ENCODE measurements around the gene DNMBP. TPM values are rescaled to one million over a fixed set of nuclear protein-coding genes. Genes with fewer than 3 reads are reported as not detected.

The DNMBP gene
- total and polyA plus RNA-seq, 2 donors (not counting 3 experiments of a cell fraction or from before 2014, with no cell fraction given): 32.0 to 53.4 TPM

DNA sequence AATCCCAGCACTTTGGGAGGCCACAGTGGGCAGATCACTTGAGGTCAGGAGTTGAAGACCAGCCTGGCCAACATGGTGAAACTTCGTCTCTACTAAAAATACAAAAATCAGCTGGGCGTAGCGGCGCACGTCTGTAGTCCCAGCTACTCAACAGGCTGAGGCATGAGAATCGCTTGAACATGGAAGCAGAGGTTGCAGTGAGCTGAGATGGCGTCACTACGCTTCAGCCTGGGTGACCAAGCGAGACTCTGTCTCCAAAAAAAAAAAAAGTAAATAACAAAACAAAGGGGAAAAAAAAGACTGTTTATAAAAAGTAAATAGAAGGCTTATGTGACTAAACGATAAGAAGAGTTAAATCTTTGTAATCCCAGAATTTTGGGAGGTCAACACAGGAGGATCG, 15.0 kb upstream of the DNMBP start:
- Histone ChIP-seq H3K9me1 (replicated peaks; ENCODE audit: control insufficient read depth, extremely low read depth, insufficient read depth, low read length) (no peaks in the 10 kb centered on the region), H3K9me3 (replicated peaks; ENCODE audit: control insufficient read depth, insufficient read depth, low read length) (no peaks in the 10 kb centered on the region), H3K27ac (ENCODE audit: insufficient read depth, low read depth, low read length) (no peak overlapping the region), H3K79me2 (ENCODE audit: control insufficient read depth, insufficient read depth, low read length) (no peaks in the 10 kb centered on the region), H3K4me1 (ENCODE audit: control insufficient read depth, extremely low read depth, insufficient read depth, low read length) (no peaks in the 10 kb centered on the region), H3K27me3 (ENCODE audit: control insufficient read depth in 2 of 2, insufficient read depth in 2 of 2, low read length in 2 of 2) (peaks cover 0 to 2% of the 10 kb centered on the region in 2 experiments), H3K36me3 (ENCODE audit: control insufficient read depth in 2 of 2, extremely low read depth in 1 of 2, insufficient read depth in 2 of 2, low read length in 2 of 2) (no peaks in the 10 kb centered on the region), H3K4me2 (ENCODE audit: insufficient read depth, low read length) (no peak overlapping the region), H3K9ac (replicated peaks; ENCODE audit: extremely low read depth, insufficient read depth, low read length) (no peak overlapping the region), H3K4me3 (replicated peaks in 1 of 3; ENCODE audit: insufficient read depth in 1 of 3, low read depth in 1 of 3, low read length in 3 of 3) (no peak overlapping the region), H4K20me1 (replicated peaks; ENCODE audit: control insufficient read depth, extremely low read depth, insufficient read depth, low read length) (no peaks in the 10 kb centered on the region), H2AFZ (ENCODE audit: low read depth, low read length) (no peak overlapping the region)
- CTCF ChIA-PET: interaction anchor here (0.7 to 2.1 kb wide), 4 partner anchors 21 to 303 kb away, joined by 3 to 17 read pairs (median 6); no protein-coding TSS in a partner anchor
- TF ChIP-seq, protein P1, sequence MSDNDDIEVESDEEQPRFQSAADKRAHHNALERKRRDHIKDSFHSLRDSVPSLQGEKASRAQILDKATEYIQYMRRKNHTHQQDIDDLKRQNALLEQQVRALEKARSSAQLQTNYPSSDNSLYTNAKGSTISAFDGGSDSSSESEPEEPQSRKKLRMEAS (IDR thresholded peaks at IDR 0.05; ENCODE audit: insufficient read depth, insufficient read length): no peak
- no peak for TF ChIP-seq MYC (IDR thresholded peaks at IDR 0.05; ENCODE audit: low read depth, low read length)
- no peak for TF ChIP-seq FOS (IDR thresholded peaks at IDR 0.05; ENCODE audit: borderline replicate concordance, insufficient read depth, low read length)
- no peak for TF ChIP-seq POLR2AphosphoS5 (IDR thresholded peaks at IDR 0.05; ENCODE audit: insufficient read depth, low read depth, low read length)
- TF ChIP-seq POLR2A (IDR thresholded peaks at IDR 0.05; ENCODE audit: low read depth, low read length): no peak
- TF ChIP-seq EZH2 (IDR thresholded peaks at IDR 0.05; ENCODE audit: borderline replicate concordance, low read depth, low read length, severe bottlenecking): no peak
- TF ChIP-seq, protein P2, sequence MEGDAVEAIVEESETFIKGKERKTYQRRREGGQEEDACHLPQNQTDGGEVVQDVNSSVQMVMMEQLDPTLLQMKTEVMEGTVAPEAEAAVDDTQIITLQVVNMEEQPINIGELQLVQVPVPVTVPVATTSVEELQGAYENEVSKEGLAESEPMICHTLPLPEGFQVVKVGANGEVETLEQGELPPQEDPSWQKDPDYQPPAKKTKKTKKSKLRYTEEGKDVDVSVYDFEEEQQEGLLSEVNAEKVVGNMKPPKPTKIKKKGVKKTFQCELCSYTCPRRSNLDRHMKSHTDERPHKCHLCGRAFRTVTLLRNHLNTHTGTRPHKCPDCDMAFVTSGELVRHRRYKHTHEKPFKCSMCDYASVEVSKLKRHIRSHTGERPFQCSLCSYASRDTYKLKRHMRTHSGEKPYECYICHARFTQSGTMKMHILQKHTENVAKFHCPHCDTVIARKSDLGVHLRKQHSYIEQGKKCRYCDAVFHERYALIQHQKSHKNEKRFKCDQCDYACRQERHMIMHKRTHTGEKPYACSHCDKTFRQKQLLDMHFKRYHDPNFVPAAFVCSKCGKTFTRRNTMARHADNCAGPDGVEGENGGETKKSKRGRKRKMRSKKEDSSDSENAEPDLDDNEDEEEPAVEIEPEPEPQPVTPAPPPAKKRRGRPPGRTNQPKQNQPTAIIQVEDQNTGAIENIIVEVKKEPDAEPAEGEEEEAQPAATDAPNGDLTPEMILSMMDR (IDR thresholded peaks at IDR 0.05; ENCODE audit: extremely low read depth in 1 of 2, insufficient read depth in 1 of 2, low read depth in 1 of 2, low read length in 2 of 2): no peak
- TF ChIP-seq JUN (IDR thresholded peaks at IDR 0.05; ENCODE audit: borderline replicate concordance, insufficient read depth, insufficient read length, low read depth): no peak
- TF ChIP-seq GATA2 (IDR thresholded peaks at IDR 0.05; ENCODE audit: insufficient read depth, insufficient read length, low read depth, low read length): no peak
- intact Hi-C loops (cut with micrococcal nuclease): no loop called here
- dilution Hi-C loops (cut with MboI; ENCODE audit: extremely low pct_ligation_motif_present, low sequenced_read_pairs): no loop called here
- FAIRE-seq (no peak), DNase-seq (ENCODE audit: low read depth, low spot score) (no peak)
- no TSS peak for BruUV-seq (replicated peaks)
- POLR2A ChIA-PET: no interaction called here

All from endothelial cell of umbilical vein (primary cell).